ENCODE results near the gene HOTAIR. TPM values are rescaled to one million over a fixed set of nuclear protein-coding genes. Genes with fewer than 3 reads are reported as not detected.

HOTAIR gene
- total and polyA plus RNA-seq, 2 donors (not counting 3 experiments of a cell fraction or from before 2014, with no cell fraction given), result not detected

- POLR2A ChIA-PET, result no interaction called here
- DNase-seq (ENCODE audit: low read depth, low spot score), result no peak
These were observed 3.1 kb downstream of the HOTAIR start for GRCh38 chr12:53971686-53972085.

More at GRCh38 chr12:53971686-53972085, 3.1 kb downstream of the HOTAIR start:
- dilution Hi-C loops (cut with MboI; ENCODE audit: extremely low pct_ligation_motif_present, low sequenced_read_pairs) (no loop called here), intact Hi-C loops (cut with micrococcal nuclease) (no loop called here)
- Histone ChIP-seq H3K27me3 (ENCODE audit: control insufficient read depth in 2 of 2, insufficient read depth in 2 of 2, low read length in 2 of 2) (peaks cover 89 to 99% of the 10 kb centered on the region in 2 experiments), H3K4me1 (ENCODE audit: control insufficient read depth, extremely low read depth, insufficient read depth, low read length) (no peaks in the 10 kb centered on the region), H3K9ac (replicated peaks; ENCODE audit: extremely low read depth, insufficient read depth, low read length) (no peak overlapping the region), H3K9me1 (replicated peaks; ENCODE audit: control insufficient read depth, extremely low read depth, insufficient read depth, low read length) (no peaks in the 10 kb centered on the region), H3K27ac (ENCODE audit: insufficient read depth, low read depth, low read length) (no peak overlapping the region), H3K4me2 (ENCODE audit: insufficient read depth, low read length) (no peak overlapping the region), H3K79me2 (ENCODE audit: control insufficient read depth, insufficient read depth, low read length) (no peaks in the 10 kb centered on the region), H3K9me3 (replicated peaks; ENCODE audit: control insufficient read depth, insufficient read depth, low read length) (no peaks in the 10 kb centered on the region), H3K36me3 (ENCODE audit: control insufficient read depth in 2 of 2, extremely low read depth in 1 of 2, insufficient read depth in 2 of 2, low read length in 2 of 2) (no peaks in the 10 kb centered on the region), H2AFZ (ENCODE audit: low read depth, low read length) (no peak overlapping the region), H4K20me1 (replicated peaks; ENCODE audit: control insufficient read depth, extremely low read depth, insufficient read depth, low read length) (no peaks in the 10 kb centered on the region), H3K4me3 (replicated peaks in 1 of 3; ENCODE audit: insufficient read depth in 1 of 3, low read depth in 1 of 3, low read length in 3 of 3) (no peak overlapping the region)
- no peak for TF ChIP-seq POLR2A (IDR thresholded peaks at IDR 0.05; ENCODE audit: low read depth, low read length)
- no peak for TF ChIP-seq EZH2 (IDR thresholded peaks at IDR 0.05; ENCODE audit: borderline replicate concordance, low read depth, low read length, severe bottlenecking)
- TF ChIP-seq, protein P1, sequence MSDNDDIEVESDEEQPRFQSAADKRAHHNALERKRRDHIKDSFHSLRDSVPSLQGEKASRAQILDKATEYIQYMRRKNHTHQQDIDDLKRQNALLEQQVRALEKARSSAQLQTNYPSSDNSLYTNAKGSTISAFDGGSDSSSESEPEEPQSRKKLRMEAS (IDR thresholded peaks at IDR 0.05; ENCODE audit: insufficient read depth, insufficient read length), result no peak
- no peak for TF ChIP-seq MYC (IDR thresholded peaks at IDR 0.05; ENCODE audit: low read depth, low read length)
- no peak for TF ChIP-seq FOS (IDR thresholded peaks at IDR 0.05; ENCODE audit: borderline replicate concordance, insufficient read depth, low read length)
- no peak for TF ChIP-seq CTCF (IDR thresholded peaks at IDR 0.05; ENCODE audit: extremely low read depth in 1 of 2, insufficient read depth in 1 of 2, low read depth in 1 of 2, low read length in 2 of 2)
- no peak for TF ChIP-seq GATA2 (IDR thresholded peaks at IDR 0.05; ENCODE audit: insufficient read depth, insufficient read length, low read depth, low read length)
- TF ChIP-seq JUN (IDR thresholded peaks at IDR 0.05; ENCODE audit: borderline replicate concordance, insufficient read depth, insufficient read length, low read depth), result no peak
- no peak for TF ChIP-seq POLR2AphosphoS5 (IDR thresholded peaks at IDR 0.05; ENCODE audit: insufficient read depth, low read depth, low read length)
- CTCF ChIA-PET, result interaction anchor here (1.2 kb wide), 1 partner anchor 230 kb away, joined by 5 read pairs; no protein-coding TSS in a partner anchor
- FAIRE-seq, result no peak
- no TSS peak for BruUV-seq (replicated peaks)
